Stomach (tissue), 8 donors: ENCODE data around the gene ZNF768. TPM values are rescaled to one million over a fixed set of nuclear protein-coding genes. Genes with fewer than 3 reads are reported as not detected.

ENCODE experiments used
- polyA plus RNA-seq, 3 donors: library from polyadenylated mRNA; stranded (reverse); fragments of 200-250 nt; gene quantifications; one replicate each; pipeline ENCODE4 v1.2.3, GENCODE V29; 2013
- small RNA-seq, 4 donors: library from RNA; depleted of rRNA; stranded (forward); fragments of <200 nt; gene quantifications; one replicate each; pipeline ENCODE3, GENCODE V24; 2016
- total RNA-seq, 5 donors: library from RNA; depleted of rRNA; stranded (reverse); fragments of >200 nt; gene quantifications; one replicate each; pipeline versions ENCODE4 v1.1.0 to v1.2.3, GENCODE V29; 2014 to 2016
- donor health status: healthy with polysubstance abuse.
- donor health status: Bipolar disorder and iron deficiency.
- donor health status: healthy.

Gene ZNF768
- total and polyA plus RNA-seq, 8 donors = 11.9 to 75.0 (median 31.3) TPM

Small RNA genes within 50 kb of the gene (small RNA-seq; reads per million reads assigned to genes)
- gene MIR4518 (0 reads per million in 4 donors), gene RNU7-61P (0 reads per million in 4 donors)

Other genes starting within 250 kb of the ZNF768 start
- gene CD2BP2, start 171.3 kb downstream of the ZNF768 start, total RNA-seq = 10 to 100 TPM in 4 of 5 donors, 1 to 10 TPM in 1; 8.8 to 30.8 (median 18.3) TPM
- gene CD2BP2, start 171.3 kb downstream of the ZNF768 start, polyA plus RNA-seq = 10 to 100 TPM; 37.1 to 45.2 (median 41.4) TPM
- 10 to 100 TPM; 25.1 to 89.2 (median 33.2) TPM for gene TBC1D10B, start 156.1 kb downstream of the ZNF768 start, total RNA-seq
- 10 to 100 TPM; 20.5 to 25.0 (median 22.0) TPM for gene TBC1D10B, start 156.1 kb downstream of the ZNF768 start, polyA plus RNA-seq
- gene MYL11, start 151.8 kb downstream of the ZNF768 start, total RNA-seq = not detected
- 1 to 10 TPM in 2 of 3 donors, not detected in 1; 1.6 to 4.7 TPM for gene MYL11, start 151.8 kb downstream of the ZNF768 start, polyA plus RNA-seq
- gene SEPTIN1, start 144.0 kb downstream of the ZNF768 start, total RNA-seq = 1 to 10 TPM in 3 of 5 donors, under 1 TPM in 1, not detected in 1; 0.72 to 6.2 (median 3.9) TPM
- gene SEPTIN1, start 144.0 kb downstream of the ZNF768 start, polyA plus RNA-seq = 10 to 100 TPM in 1 of 3 donors, 1 to 10 TPM in 2; 5.2 to 10.5 (median 7.0) TPM
- 10 to 100 TPM in 1 of 5 donors, 1 to 10 TPM in 4; 4.0 to 33.6 (median 5.4) TPM for gene ZNF48, start 131.1 kb downstream of the ZNF768 start, total RNA-seq
- 1 to 10 TPM; 3.9 to 5.5 (median 4.6) TPM for gene ZNF48, start 131.1 kb downstream of the ZNF768 start, polyA plus RNA-seq
- 10 to 100 TPM in 2 of 5 donors, 1 to 10 TPM in 3; 1.2 to 28.7 (median 6.7) TPM for gene ZNF771, start 119.0 kb downstream of the ZNF768 start, total RNA-seq
- 10 to 100 TPM in 1 of 3 donors, 1 to 10 TPM in 2; 3.4 to 11.0 (median 6.5) TPM for gene ZNF771, start 119.0 kb downstream of the ZNF768 start, polyA plus RNA-seq
- 10 to 100 TPM in 4 of 5 donors, not detected in 1; 15.5 to 47.8 (median 27.1) TPM for gene DCTPP1, start 96.5 kb downstream of the ZNF768 start, total RNA-seq
- gene DCTPP1, start 96.5 kb downstream of the ZNF768 start, polyA plus RNA-seq = 10 to 100 TPM; 28.0 to 50.2 (median 50.1) TPM
- gene SEPHS2, start 80.7 kb downstream of the ZNF768 start, total RNA-seq = 100 to 1,000 TPM in 1 of 5 donors, 10 to 100 TPM in 4; 30.7 to 167 (median 41.4) TPM
- gene SEPHS2, start 80.7 kb downstream of the ZNF768 start, polyA plus RNA-seq = 10 to 100 TPM; 36.8 to 66.1 (median 61.1) TPM
- 100 to 1,000 TPM in 1 of 5 donors, 10 to 100 TPM in 2, 1 to 10 TPM in 2; 5.8 to 256 (median 11.3) TPM for gene ITGAL, start 53.8 kb downstream of the ZNF768 start, total RNA-seq
- 1 to 10 TPM; 1.2 to 4.3 (median 1.2) TPM for gene ITGAL, start 53.8 kb downstream of the ZNF768 start, polyA plus RNA-seq
- 10 to 100 TPM; 10.3 to 18.7 (median 12.9) TPM for gene ZNF747, start 8.3 kb upstream of the ZNF768 start, total RNA-seq
- gene ZNF747, start 8.3 kb upstream of the ZNF768 start, polyA plus RNA-seq = 1 to 10 TPM; 6.2 to 7.8 (median 7.3) TPM
- 100 to 1,000 TPM in 1 of 5 donors, 10 to 100 TPM in 3, 1 to 10 TPM in 1; 3.5 to 107 (median 13.4) TPM for gene ZNF764, start 31.8 kb upstream of the ZNF768 start, total RNA-seq
- gene ZNF764, start 31.8 kb upstream of the ZNF768 start, polyA plus RNA-seq = 1 to 10 TPM; 3.9 to 7.8 (median 6.8) TPM
- 100 to 1,000 TPM in 1 of 5 donors, 10 to 100 TPM in 3, 1 to 10 TPM in 1; 9.4 to 123 (median 18.3) TPM for gene ZNF688, start 45.1 kb upstream of the ZNF768 start, total RNA-seq
- 10 to 100 TPM; 25.2 to 26.1 (median 25.3) TPM for gene ZNF688, start 45.1 kb upstream of the ZNF768 start, polyA plus RNA-seq
- gene ZNF785, start 59.1 kb upstream of the ZNF768 start, total RNA-seq = 10 to 100 TPM in 3 of 5 donors, 1 to 10 TPM in 2; 7.8 to 49.0 (median 10.3) TPM
- gene ZNF785, start 59.1 kb upstream of the ZNF768 start, polyA plus RNA-seq = 1 to 10 TPM; 3.8 to 5.4 (median 4.6) TPM
- gene ZNF689, start 83.8 kb upstream of the ZNF768 start, total RNA-seq = 10 to 100 TPM in 2 of 5 donors, 1 to 10 TPM in 2, under 1 TPM in 1; 0.58 to 86.4 (median 7.1) TPM
- gene ZNF689, start 83.8 kb upstream of the ZNF768 start, polyA plus RNA-seq = 1 to 10 TPM; 2.0 to 4.4 (median 3.1) TPM
- 100 to 1,000 TPM in 2 of 5 donors, 10 to 100 TPM in 2, 1 to 10 TPM in 1; 9.0 to 123 (median 93.9) TPM for gene PRR14, start 124.4 kb upstream of the ZNF768 start, total RNA-seq
- 10 to 100 TPM; 69.8 to 79.7 (median 79.6) TPM for gene PRR14, start 124.4 kb upstream of the ZNF768 start, polyA plus RNA-seq
- 100 to 1,000 TPM in 1 of 5 donors, 10 to 100 TPM in 4; 20.4 to 185 (median 28.6) TPM for gene FBRS, start 131.9 kb upstream of the ZNF768 start, total RNA-seq
- 10 to 100 TPM; 19.7 to 35.9 (median 24.0) TPM for gene FBRS, start 131.9 kb upstream of the ZNF768 start, polyA plus RNA-seq
- 10 to 100 TPM; 23.3 to 70.1 (median 56.8) TPM for gene SRCAP, start 172.6 kb upstream of the ZNF768 start, total RNA-seq
- 10 to 100 TPM in 1 of 3 donors, 1 to 10 TPM in 2; 1.2 to 12.1 (median 4.4) TPM for gene SRCAP, start 172.6 kb upstream of the ZNF768 start, polyA plus RNA-seq
- gene PHKG2, start 221.9 kb upstream of the ZNF768 start, total RNA-seq = 100 to 1,000 TPM in 1 of 5 donors, 10 to 100 TPM in 4; 18.2 to 104 (median 28.0) TPM
- gene PHKG2, start 221.9 kb upstream of the ZNF768 start, polyA plus RNA-seq = 10 to 100 TPM; 29.3 to 41.5 (median 35.6) TPM
- 10 to 100 TPM in 2 of 5 donors, 1 to 10 TPM in 1, not detected in 2; 2.0 to 71.2 (median 13.9) TPM for gene CFAP119, start 235.5 kb upstream of the ZNF768 start, total RNA-seq
- 10 to 100 TPM in 1 of 3 donors, 1 to 10 TPM in 2; 8.9 to 11.4 (median 9.4) TPM for gene CFAP119, start 235.5 kb upstream of the ZNF768 start, polyA plus RNA-seq
- 100 to 1,000 TPM in 1 of 5 donors, 10 to 100 TPM in 4; 17.5 to 155 (median 55.1) TPM for gene RNF40, start 235.8 kb upstream of the ZNF768 start, total RNA-seq
- 10 to 100 TPM; 43.7 to 57.0 (median 53.9) TPM for gene RNF40, start 235.8 kb upstream of the ZNF768 start, polyA plus RNA-seq